Spinal cord (tissue), 10 donors: ENCODE results near the gene RFNG. TPM values are rescaled to one million over a fixed set of nuclear protein-coding genes. Genes with fewer than 3 reads are reported as not detected.
A peak's percentile ranks its signal among the peaks of the same experiment; 100 is the strongest.

Experiments
- DNase-seq, 6 donors: peaks; one replicate each; pipeline versions ENCODE4 v3.0.0 to v3.0.0-alpha.2; 2013 to 2015; ENCODE audit warnings: low spot score in 6 of 6, low read depth in 4 of 6
- H3K27ac ChIP-seq: one replicate; pipeline ENCODE4 v1.5.1; 2013; ENCODE audit warnings: low read depth, low read length, control low read depth
- H3K27me3 ChIP-seq: one replicate; pipeline ENCODE4 v1.6.1; 2013; ENCODE audit warnings: low read length; ENCODE audit not compliant: control insufficient read depth, insufficient read depth
- H3K36me3 ChIP-seq: one replicate; pipeline ENCODE4 v1.6.1; 2013; ENCODE audit warnings: low read length; ENCODE audit not compliant: control insufficient read depth, insufficient read depth
- H3K4me1 ChIP-seq: one replicate; pipeline ENCODE4 v1.6.1; 2013; ENCODE audit warnings: low read length; ENCODE audit not compliant: control insufficient read depth, insufficient read depth
- H3K4me3 ChIP-seq: one replicate; pipeline ENCODE4 v1.5.1; 2013; ENCODE audit warnings: low read depth, low read length, control low read depth
- H3K9me3 ChIP-seq: one replicate; pipeline ENCODE4 v1.6.1; 2013; ENCODE audit warnings: low read length; ENCODE audit not compliant: control insufficient read depth, insufficient read depth
- WGBS: methylation state at CpG from one replicate; pipeline ENCODE4 v1.1.5; 2013; ENCODE audit warnings: missing lambda C conversion rate; ENCODE audit not compliant: insufficient coverage; 5-methylcytosine and 5-hydroxymethylcytosine counted together
- polyA plus RNA-seq, 2 donors: library from polyadenylated mRNA; unstranded; fragments of 120-200 nt; gene quantifications; one replicate each; pipeline ENCODE4 v1.2.1, GENCODE V29; 2013; ENCODE audit not compliant: insufficient read length in 2 of 2
- total RNA-seq, 2 donors: library from RNA; depleted of rRNA in 1 of 2; stranded (reverse); fragments of 120-200 nt in 1 of 2; fragments of >200 nt in 1 of 2; gene quantifications; one replicate each; pipeline versions ENCODE4 v1.2.3 to v1.2.4, GENCODE V29; 2013 to 2014
- donor health status: healthy.

The RFNG gene
- total and polyA plus RNA-seq, 4 donors = 19.5 to 75.2 (median 49.3) TPM

DNA sequence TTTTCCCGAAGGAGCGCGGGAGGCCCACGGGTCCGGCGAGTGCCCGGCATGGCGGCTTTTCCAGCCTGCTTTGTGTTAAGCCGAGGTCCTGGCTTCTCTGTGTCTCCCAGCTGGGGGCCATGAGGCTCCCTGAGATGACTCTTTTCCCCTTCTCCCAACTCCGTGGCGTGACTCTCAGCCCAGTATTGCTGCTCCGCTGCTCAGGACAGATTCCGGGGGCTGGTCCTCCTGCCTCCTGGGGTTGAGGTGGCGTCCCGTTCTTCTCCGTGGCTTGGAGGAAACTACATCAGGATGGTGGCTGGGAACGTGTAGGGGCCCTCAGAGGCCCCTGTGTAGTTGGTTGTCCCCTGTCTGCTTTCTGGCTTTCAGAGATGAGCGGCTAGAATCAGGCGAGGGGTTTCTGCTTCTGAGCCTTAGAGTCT is 1.0 kb upstream of the RFNG start:
- DNase-seq = no peak
- Histone ChIP-seq H3K27me3 (no peaks in the 10 kb centered on the region), H3K9me3 (no peaks in the 10 kb centered on the region), H3K36me3 (peaks cover 80% of the 10 kb centered on the region), H3K4me1 (peaks cover 43% of the 10 kb centered on the region), H3K27ac (no peak overlapping the region), H3K4me3 (peak overlapping the region; percentile 58)
- 33% methylated on average over 17 of the region's 19 CpGs for WGBS

DNA sequence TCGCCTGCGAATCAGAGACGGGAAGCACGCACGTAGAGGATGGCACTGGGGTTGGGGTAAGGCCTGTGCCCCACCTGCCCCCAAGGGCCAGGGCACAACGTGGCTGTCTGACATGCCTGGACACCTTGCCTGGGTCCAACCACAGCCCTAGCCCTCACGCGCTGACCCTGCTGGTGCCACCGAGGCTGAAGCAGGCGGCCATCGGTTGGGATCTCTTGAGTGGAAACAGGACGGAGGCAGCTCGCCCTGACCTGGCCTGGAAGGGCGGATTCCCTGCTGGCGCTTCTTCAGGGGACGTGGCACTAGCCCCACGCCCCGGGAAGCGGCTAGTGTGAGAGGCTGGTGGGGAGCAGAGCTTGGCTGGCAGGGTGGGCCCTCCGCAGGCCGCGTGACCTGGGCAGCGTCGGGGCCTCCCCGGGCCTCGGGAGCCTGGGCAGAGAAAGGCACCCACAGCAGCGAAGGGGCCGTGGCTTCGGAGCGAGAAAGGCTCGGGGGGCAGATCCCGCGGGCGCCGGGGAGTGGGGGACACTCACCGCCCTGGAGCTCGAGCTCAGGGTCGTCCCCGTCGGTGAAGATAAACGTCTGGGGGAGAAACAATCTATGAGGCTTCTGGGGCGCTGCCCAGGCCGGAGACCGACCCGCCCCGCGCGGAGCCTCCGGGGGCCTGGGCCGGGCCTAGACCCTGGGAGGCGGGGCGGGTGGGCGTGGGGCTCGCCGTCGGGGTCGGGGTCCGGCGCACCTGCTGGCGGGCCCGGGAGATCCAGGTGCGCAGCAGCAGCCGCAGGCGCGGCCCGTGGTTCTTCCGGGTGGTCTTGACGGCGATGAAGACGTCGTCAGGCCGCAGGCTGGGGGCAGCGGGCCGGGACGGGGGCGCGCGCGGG is 610 bp downstream of the RFNG start:
- peak in 1 of 6 donors; percentile 14 for DNase-seq
- no peaks in the 10 kb centered on the region for H3K27me3 ChIP-seq
- H3K4me3 ChIP-seq = peak overlapping the region; percentile 51
- 14% methylated on average over 79 of the region's 79 CpGs for WGBS
- H3K27ac ChIP-seq = no peak overlapping the region
- H3K36me3 ChIP-seq = peaks cover 78% of the 10 kb centered on the region
- H3K9me3 ChIP-seq = no peaks in the 10 kb centered on the region
- H3K4me1 ChIP-seq = peaks cover 43% of the 10 kb centered on the region

DNA sequence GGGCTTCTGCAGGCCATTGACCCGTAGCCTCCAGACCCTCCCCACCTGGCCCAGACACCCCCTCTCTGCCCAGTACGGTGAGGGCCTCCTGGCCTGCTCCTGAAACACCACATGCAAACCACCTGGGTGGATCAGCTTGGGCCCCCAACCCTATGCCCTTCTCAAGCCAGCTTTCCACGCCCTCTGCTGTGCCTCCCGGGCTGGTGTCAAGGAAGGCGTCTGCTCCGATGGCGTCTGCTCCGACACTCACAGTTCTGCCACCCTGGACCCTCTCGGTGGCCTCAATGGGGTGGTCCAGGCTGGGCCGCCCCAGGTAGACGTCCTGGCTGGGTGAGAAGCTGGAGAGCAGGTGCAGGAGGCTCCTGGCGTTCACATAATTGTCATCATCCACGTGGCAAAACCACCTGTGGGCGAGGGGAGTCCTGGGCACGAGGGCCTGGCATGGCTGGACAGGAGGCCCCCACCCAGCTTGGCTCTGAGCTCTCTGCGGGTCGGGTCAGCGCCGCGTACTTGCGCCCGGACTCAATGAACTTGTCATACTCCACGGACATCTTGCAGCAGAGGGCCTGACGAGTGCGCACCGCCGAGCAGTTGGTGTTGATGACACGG is 1.4 kb downstream of the RFNG start:
- H3K27ac ChIP-seq = no peak overlapping the region
- no peaks in the 10 kb centered on the region for H3K9me3 ChIP-seq
- no peak for DNase-seq
- H3K36me3 ChIP-seq = peaks cover 71% of the 10 kb centered on the region
- WGBS = 88% methylated on average over 28 of the region's 28 CpGs
- H3K4me3 ChIP-seq = peak overlapping the region; percentile 51
- H3K27me3 ChIP-seq = no peaks in the 10 kb centered on the region
- peaks cover 42% of the 10 kb centered on the region for H3K4me1 ChIP-seq

DNA sequence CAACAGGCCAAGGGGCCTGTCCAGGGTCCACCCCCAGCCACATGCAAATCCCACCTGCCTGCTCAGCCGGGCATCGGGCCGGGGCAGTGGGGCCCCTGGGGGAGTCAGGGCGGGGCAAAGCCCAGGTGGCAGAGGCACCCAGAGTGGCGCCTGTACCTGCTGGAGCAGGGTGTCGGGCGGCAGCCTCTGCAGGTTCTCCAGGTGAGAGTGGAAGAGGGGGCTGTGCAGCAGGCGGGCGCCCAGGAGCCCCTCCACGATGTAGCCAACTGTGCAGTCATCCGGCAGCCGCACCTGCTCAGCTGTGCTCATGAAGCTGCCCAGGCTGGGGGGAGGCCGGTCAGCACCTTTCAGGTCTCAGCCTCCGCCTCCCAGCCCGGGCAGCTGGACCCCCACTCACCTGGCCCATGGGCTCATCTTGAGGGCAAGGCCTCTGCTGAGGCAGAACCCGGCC is 2.1 kb downstream of the RFNG start:
- peaks cover 39% of the 10 kb centered on the region for H3K4me1 ChIP-seq
- H3K9me3 ChIP-seq = no peaks in the 10 kb centered on the region
- no peak overlapping the region for H3K27ac ChIP-seq
- WGBS = 98% methylated on average over 14 of the region's 16 CpGs
- H3K27me3 ChIP-seq = no peaks in the 10 kb centered on the region
- no peak overlapping the region for H3K4me3 ChIP-seq
- DNase-seq = no peak
- H3K36me3 ChIP-seq = peaks cover 64% of the 10 kb centered on the region

DNA sequence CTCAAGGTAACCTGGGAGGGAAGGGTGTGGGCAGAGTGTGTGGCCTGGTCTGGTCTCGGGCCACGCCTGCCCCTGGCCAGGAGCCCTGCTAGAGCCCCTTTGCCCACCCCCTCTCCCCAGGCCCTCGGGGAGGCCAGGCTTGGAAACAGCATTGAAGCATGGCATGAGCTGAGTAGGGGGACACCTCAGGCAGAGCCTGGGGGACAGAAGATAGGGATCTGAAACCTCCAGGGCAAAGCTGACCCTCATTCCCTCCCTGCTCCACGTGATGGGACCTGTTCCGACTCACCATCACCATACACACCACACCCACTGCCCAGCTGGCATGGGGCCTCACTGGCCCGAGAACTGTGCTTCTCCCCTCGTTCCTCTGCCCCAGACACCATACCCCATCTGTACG is 2.5 kb downstream of the RFNG start:
- no peak overlapping the region for H3K27ac ChIP-seq
- H3K4me3 ChIP-seq = no peak overlapping the region
- peaks cover 37% of the 10 kb centered on the region for H3K4me1 ChIP-seq
- no peak for DNase-seq
- no peaks in the 10 kb centered on the region for H3K9me3 ChIP-seq
- WGBS = 94% methylated on average over 5 of the region's 8 CpGs
- no peaks in the 10 kb centered on the region for H3K27me3 ChIP-seq
- peaks cover 60% of the 10 kb centered on the region for H3K36me3 ChIP-seq

DNA sequence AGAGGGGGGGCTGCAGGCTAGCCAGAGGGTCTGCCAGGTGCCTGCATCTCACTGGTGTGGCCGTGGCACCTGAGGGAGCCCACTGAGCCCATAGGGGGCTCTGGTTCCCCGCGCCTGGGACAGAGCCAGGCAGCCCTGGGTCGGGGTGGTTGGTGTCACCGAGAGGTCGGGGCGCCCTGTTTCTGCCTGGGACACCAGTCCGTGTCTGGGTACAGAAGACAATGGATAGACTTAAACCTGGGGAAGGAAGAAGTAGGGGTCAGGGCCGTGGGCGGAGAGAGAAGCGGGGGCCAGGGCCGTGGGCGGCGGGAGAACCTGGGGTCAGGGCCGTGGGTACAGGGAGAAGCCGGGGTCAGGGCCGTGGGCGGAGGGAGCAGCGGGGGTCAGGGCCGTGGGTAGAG is 3.0 kb downstream of the RFNG start:
- Histone ChIP-seq H3K36me3 (peaks cover 54% of the 10 kb centered on the region), H3K4me3 (no peak overlapping the region)
- WGBS = 88% methylated on average over 20 of the region's 20 CpGs

DNA sequence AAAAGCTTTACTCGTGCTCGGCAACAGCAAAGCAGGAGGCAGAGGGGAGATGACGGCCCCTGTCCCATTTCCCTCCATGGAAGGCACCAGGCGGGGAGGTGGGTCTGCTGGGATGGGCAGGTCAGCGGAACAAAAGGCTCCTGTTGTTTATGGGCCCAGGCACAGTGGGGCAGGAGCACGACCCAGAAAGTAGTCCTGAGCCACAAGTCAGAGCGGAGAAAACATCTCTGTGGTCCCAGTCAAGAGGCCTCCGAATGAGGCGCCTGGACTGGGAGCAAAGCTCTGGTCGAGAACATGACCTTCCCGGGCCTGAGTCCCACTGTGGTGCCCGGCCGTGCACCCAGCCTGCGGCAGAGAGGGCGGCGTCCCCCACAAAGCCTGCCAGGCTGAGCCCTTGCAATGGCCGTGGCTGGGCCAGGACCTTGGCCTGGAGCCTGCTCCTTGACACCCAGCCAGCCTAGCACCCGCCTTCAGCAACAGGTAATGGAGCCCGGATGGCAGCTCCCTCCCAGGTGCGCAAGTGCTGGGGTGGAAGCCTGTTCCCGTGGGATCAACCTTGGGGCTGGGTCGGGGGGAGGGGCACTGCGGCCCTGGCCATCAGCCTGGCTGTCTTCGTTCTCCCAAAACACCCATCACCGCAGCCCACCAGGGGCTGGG is 3.6 kb downstream of the RFNG start:
- WGBS = 76% methylated on average over 25 of the region's 25 CpGs
- H3K27me3 ChIP-seq = no peaks in the 10 kb centered on the region
- no peak overlapping the region for H3K27ac ChIP-seq
- H3K4me3 ChIP-seq = no peak overlapping the region
- peaks cover 49% of the 10 kb centered on the region for H3K36me3 ChIP-seq
- no peak for DNase-seq
- peaks cover 27% of the 10 kb centered on the region for H3K4me1 ChIP-seq
- no peaks in the 10 kb centered on the region for H3K9me3 ChIP-seq

More for the DNA sequence above, 3.0 kb downstream of the RFNG start:
- no peak for DNase-seq
- Histone ChIP-seq H3K9me3 (no peaks in the 10 kb centered on the region), H3K27ac (no peak overlapping the region), H3K27me3 (no peaks in the 10 kb centered on the region), H3K4me1 (peaks cover 32% of the 10 kb centered on the region)

DNA sequence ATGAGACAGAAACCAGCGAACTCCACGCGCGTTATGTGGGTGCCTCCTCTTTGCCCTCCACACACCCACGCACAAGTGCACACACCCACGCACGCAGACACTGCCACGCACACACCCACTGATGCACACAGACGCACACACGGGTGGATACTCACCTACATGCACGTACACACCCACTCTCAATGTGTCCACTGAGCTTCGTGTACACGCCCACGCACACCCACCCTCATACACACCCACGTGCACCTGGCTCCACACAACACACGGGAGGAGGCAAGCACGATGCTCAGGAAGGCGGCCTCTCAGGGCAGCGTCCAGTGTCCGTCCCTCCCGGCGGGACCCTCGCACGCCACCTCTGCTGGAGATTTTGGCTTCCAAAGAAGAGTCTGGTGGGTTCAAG is 4.2 kb downstream of the RFNG start:
- whole genome bisulfite sequencing = 95% methylated on average over 24 of the region's 24 CpGs
- no peak overlapping the region for H3K27ac ChIP-seq
- DNase-seq = no peak
- no peaks in the 10 kb centered on the region for H3K27me3 ChIP-seq
- no peaks in the 10 kb centered on the region for H3K9me3 ChIP-seq
- peaks cover 20% of the 10 kb centered on the region for H3K4me1 ChIP-seq
- H3K4me3 ChIP-seq = no peak overlapping the region
- H3K36me3 ChIP-seq = peaks cover 48% of the 10 kb centered on the region

DNA sequence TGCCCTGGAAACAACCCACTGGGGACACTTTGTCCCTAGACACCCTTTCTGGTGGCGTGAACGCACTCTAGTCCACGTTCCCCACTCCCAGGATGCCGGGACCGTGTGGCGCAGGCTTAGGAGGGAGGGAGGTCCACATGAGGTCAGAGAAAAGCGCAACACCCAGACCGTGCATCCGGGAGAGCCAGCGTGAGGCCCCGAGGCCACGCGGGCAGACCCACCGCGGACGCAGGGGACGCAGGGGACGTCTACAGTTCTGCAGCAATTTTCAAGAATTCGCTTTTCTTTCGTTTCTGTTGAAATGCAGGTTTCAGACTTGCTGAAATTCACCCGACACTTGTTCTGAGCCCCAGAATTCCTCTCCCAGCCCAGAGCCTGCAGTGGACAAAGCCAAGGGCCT is 4.7 kb downstream of the RFNG start:
- H3K36me3 ChIP-seq = peaks cover 48% of the 10 kb centered on the region
- H3K4me3 ChIP-seq = no peak overlapping the region
- no peaks in the 10 kb centered on the region for H3K27me3 ChIP-seq
- peaks cover 17% of the 10 kb centered on the region for H3K4me1 ChIP-seq
- H3K27ac ChIP-seq = no peak overlapping the region
- no peaks in the 10 kb centered on the region for H3K9me3 ChIP-seq
- WGBS = 92% methylated on average over 17 of the region's 21 CpGs
- no peak for DNase-seq
